ENCODE data around the gene AGBL1.

Gene AGBL1

GRCh38 chr15:86796521-86796920, 716.9 kb downstream of the AGBL1 start:
- DNase-seq (ENCODE audit: low read depth in 1 of 2, low spot score in 1 of 2) = no peak

GRCh38 chr15:86797135-86797534, 717.5 kb downstream of the AGBL1 start:
- DNase-seq (ENCODE audit: low read depth in 1 of 2, low spot score in 1 of 2) = no peak

GRCh38 chr15:86799226-86799625, 719.6 kb downstream of the AGBL1 start:
- DNase-seq (ENCODE audit: low read depth in 1 of 2, low spot score in 1 of 2) = no peak

- DNase-seq (ENCODE audit: low read depth in 1 of 2, low spot score in 1 of 2) = no peak
Measured at GRCh38 chr15:86802244-86802643, 722.6 kb downstream of the AGBL1 start.

GRCh38 chr15:86804406-86804805, 724.7 kb downstream of the AGBL1 start:
- no peak for DNase-seq (ENCODE audit: low read depth in 1 of 2, low spot score in 1 of 2)

- DNase-seq (ENCODE audit: low read depth in 1 of 2, low spot score in 1 of 2) = no peak
Measured at GRCh38 chr15:86810329-86810728, 730.7 kb downstream of the AGBL1 start.

GRCh38 chr15:86813892-86814291, 734.2 kb downstream of the AGBL1 start:
- DNase-seq (ENCODE audit: low read depth in 1 of 2, low spot score in 1 of 2) = no peak

- no peak for DNase-seq (ENCODE audit: low read depth in 1 of 2, low spot score in 1 of 2)
Measured at GRCh38 chr15:86829245-86829644, 749.6 kb downstream of the AGBL1 start.

- no peak for DNase-seq (ENCODE audit: low read depth in 1 of 2, low spot score in 1 of 2)
Measured at GRCh38 chr15:86830304-86830703, 750.6 kb downstream of the AGBL1 start.

GRCh38 chr15:86833595-86833994, 753.9 kb downstream of the AGBL1 start:
- no peak for DNase-seq (ENCODE audit: low read depth in 1 of 2, low spot score in 1 of 2)

GRCh38 chr15:86834115-86834863, 754.6 kb downstream of the AGBL1 start:
- DNase-seq (ENCODE audit: low read depth in 1 of 2, low spot score in 1 of 2) = no peak

- no peak for DNase-seq (ENCODE audit: low read depth in 1 of 2, low spot score in 1 of 2)
Measured at GRCh38 chr15:86837294-86838061, 757.8 kb downstream of the AGBL1 start.

GRCh38 chr15:86839502-86839901, 759.8 kb downstream of the AGBL1 start:
- no peak for DNase-seq (ENCODE audit: low read depth in 1 of 2, low spot score in 1 of 2)

GRCh38 chr15:86840996-86841395, 761.3 kb downstream of the AGBL1 start:
- no peak for DNase-seq (ENCODE audit: low read depth in 1 of 2, low spot score in 1 of 2)

GRCh38 chr15:86842199-86842598, 762.5 kb downstream of the AGBL1 start:
- no peak for DNase-seq (ENCODE audit: low read depth in 1 of 2, low spot score in 1 of 2)

- no peak for DNase-seq (ENCODE audit: low read depth in 1 of 2, low spot score in 1 of 2)
Measured at GRCh38 chr15:86846036-86846435, 766.4 kb downstream of the AGBL1 start.

- DNase-seq (ENCODE audit: low read depth in 1 of 2, low spot score in 1 of 2) = no peak
Measured at GRCh38 chr15:86849136-86849535, 769.5 kb downstream of the AGBL1 start.

GRCh38 chr15:86849558-86850285, 770.1 kb downstream of the AGBL1 start:
- DNase-seq (ENCODE audit: low read depth in 1 of 2, low spot score in 1 of 2) = no peak

GRCh38 chr15:86850939-86851338, 771.3 kb downstream of the AGBL1 start:
- no peak for DNase-seq (ENCODE audit: low read depth in 1 of 2, low spot score in 1 of 2)

- DNase-seq (ENCODE audit: low read depth in 1 of 2, low spot score in 1 of 2) = no peak
Measured at GRCh38 chr15:86852741-86853140, 773.1 kb downstream of the AGBL1 start.

- no peak for DNase-seq (ENCODE audit: low read depth in 1 of 2, low spot score in 1 of 2)
Measured at GRCh38 chr15:86854176-86854575, 774.5 kb downstream of the AGBL1 start.
